HG03558 (cell line): ENCODE results near the gene TOP1.
A peak's percentile ranks its signal among the peaks of the same experiment; 100 is the strongest.

Source experiments
- ATAC-seq: cut with Tn5 transposase; IDR thresholded peaks from one replicate; pipeline ENCODE4 v1.9.1; 2021; ENCODE audit warnings: moderate number of reproducible peaks; ENCODE audit not compliant: unreplicated experiment; ENCODE audit errors: extremely low read depth

The TOP1 gene

DNA sequence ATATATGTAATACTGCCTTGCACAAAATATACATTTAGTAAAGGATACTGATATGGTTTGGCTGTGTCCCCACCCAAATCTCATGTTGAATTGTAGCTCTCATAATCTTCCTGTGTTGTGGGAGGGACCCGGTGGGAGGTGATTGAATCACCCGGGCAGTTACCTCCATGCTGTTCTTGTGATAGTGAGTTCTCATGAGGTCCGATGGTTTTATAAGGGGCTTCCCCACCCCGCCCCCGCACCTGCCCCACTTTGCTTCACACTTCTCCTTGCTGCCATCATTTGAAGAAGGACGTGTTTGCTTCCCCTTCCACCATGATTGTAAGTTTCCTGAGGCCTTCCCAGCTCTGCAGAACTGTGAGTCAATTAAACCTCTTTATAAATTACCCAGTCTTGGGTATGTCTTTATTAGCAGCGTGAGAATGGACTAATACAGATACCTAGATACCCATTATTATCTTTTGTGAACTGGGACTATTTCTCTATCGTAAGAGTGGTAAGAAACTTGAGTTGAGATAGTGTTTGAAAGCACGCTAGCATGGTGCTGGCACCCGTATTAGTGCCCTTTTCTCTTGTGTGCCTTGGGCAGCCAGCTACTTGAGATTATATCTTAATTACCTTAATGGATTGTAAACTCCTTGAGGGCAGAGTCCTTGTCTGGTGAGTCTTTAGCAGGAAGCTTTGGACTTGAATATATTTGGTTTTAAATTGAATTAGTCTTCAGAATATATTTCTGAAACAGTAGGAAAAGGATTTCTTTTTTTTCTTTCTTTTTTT lies 25.6 kb downstream of the TOP1 start:
- ATAC-seq: no peak

GRCh38 chr20:41054847-41055230 lies 26.2 kb downstream of the TOP1 start:
- ATAC-seq: no peak

- no peak for ATAC-seq
Observed at GRCh38 chr20:41055679-41056078, 27.1 kb downstream of the TOP1 start.

DNA sequence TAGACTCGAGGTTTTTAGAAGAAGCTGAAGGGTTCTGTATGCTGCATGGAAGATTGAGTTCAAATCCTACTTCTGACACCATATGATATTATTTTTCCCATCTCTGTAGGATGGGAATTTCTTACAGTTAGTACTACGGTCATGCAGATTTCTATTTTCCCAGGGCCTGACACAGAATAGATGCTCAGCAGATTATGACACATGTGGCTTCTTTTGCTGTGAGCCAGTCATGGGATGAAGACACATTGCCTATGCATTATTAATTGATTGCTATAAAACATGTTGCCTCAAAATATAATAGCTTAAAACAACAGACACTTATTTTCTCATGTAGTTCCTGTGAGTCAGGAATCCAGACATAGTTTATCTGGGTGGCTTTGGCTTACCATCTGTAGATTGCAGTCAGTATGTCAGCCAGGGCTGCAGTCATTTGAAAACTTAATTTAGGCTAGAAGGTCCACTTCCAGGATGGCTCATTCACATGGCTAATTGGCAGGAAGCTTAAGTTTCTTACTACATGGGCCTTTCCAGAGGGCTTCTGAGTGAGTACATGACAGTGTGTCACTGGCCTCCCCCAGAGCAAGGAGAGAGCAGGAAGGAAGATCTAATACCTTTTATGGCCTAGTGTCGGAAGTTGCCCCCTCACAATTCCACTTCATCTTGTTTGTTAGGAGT lies 29.5 kb downstream of the TOP1 start:
- no peak for ATAC-seq

GRCh38 chr20:41058674-41059635 lies 30.3 kb downstream of the TOP1 start:
- ATAC-seq: no peak

GRCh38 chr20:41061155-41061554 lies 32.5 kb downstream of the TOP1 start:
- no peak for ATAC-seq

- ATAC-seq: no peak
Observed at GRCh38 chr20:41063442-41063841, 34.8 kb downstream of the TOP1 start.

- ATAC-seq: peak; percentile 48
Observed at GRCh38 chr20:41064377-41064776, 35.8 kb downstream of the TOP1 start.

DNA sequence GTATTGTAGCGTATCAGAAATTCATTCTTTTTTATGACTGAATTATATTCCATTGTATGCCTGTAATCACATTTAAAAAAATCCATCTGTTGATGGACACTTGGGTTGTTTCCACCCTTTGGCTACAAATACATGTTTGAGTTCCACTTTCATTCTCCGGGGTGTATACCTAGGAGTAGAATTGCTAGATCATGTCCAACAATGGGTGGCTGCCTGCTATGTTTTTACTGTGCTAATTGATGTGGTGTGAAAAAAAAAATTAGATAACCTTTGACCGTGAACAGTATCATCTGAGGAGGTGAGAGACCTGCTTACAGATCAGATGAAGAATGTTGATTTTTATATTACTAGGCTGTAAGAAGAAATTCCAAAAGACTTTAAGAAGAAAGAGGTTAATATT lies 37.1 kb downstream of the TOP1 start:
- ATAC-seq: no peak

DNA sequence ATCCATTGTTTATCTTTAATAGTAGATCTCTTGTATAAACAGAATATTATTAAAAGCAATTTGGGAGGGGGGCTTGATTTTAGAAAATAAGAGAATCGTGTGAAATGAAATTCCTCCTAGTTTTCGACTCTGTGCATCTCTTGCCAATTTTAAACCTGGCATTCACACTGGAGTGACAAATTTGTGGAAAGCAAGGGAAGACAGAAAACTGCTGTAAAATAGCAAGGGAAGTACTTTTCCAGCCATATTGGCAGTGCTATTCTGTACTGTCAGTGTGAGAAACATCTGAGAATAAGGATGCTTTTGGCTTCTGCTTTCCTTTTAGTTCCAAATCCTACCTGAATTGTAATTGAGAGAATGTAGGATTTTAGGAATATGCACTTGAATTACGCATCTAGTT lies 40.2 kb downstream of the TOP1 start:
- ATAC-seq: no peak

DNA sequence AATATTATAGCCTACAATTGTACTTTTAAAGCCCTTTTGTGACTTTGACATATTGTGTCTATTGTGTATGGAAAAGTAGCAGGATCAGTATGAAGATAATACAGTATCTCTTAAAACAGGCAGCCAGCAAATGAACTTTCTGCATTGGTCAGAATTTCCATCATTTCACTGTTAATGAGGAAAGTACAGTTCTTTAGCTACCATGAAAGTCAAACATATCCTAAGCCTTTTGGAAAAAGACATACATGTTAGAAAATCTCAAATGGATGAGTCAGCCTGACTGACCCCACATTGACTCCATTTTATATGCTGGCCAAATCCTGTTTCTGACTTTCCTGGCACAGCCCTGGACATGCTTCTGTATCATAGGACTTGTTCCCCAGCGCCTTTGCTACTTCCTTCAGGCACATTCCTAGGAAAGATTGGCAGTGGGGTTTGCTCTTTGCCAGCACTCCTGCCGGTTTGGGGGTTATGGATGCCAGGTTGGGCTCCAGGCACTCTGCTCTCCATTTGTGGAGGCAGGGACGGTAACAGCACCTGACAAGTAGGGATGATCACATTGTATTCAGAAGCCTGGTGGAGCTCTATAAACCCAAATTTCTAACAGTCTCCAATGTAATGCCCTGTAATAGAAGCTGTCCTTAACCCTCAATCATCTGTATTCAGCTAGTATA lies 43.7 kb downstream of the TOP1 start:
- ATAC-seq: no peak

GRCh38 chr20:41072915-41073314 lies 44.3 kb downstream of the TOP1 start:
- ATAC-seq: no peak

GRCh38 chr20:41074441-41074840 lies 45.8 kb downstream of the TOP1 start:
- no peak for ATAC-seq

GRCh38 chr20:41076776-41077175 lies 48.2 kb downstream of the TOP1 start:
- no peak for ATAC-seq

- ATAC-seq: no peak
Observed at GRCh38 chr20:41078329-41078728, 49.7 kb downstream of the TOP1 start.

DNA sequence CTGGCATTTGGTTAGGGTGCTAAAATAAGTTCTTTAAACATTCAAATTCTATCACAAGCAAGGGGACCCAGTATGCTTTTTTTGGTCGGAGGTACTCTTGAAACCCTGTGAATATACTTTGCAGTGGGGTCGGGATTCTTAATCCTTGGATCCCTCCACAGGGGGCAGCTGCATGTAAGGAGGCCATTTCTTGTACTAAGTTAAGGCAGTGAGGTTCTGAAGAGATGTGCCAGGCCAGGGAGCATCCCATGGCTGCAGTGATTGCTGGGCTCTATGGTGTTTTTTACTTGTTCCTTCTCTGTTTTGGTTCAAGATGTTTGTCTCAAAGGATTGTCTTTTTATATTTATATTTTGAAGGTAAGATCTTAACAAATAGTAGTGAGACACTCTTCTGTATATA lies 50.4 kb downstream of the TOP1 start:
- ATAC-seq: no peak

GRCh38 chr20:41080866-41081265 lies 52.2 kb downstream of the TOP1 start:
- ATAC-seq: no peak

- ATAC-seq: no peak
Observed at GRCh38 chr20:41081276-41081814, 52.7 kb downstream of the TOP1 start.

GRCh38 chr20:41082306-41082705 lies 53.7 kb downstream of the TOP1 start:
- no peak for ATAC-seq

DNA sequence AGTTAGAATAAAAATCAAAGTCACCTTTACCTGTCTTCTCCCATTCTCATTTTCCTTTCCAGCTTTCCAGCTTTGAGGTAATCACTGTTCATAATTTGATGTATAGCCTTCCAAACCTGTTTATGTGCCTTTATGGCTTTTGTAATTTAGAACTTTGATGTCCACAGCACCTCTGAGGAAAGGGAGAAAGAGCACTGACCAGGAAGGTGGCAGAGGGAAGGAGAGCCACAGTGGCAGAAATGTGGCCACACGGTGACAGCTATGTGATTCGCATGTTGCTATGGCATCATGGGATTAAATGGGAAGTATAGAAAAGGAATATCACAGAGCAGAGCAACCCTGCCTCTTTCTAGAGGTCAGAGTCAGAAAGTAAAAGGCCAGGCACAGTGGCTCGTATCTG lies 57.0 kb downstream of the TOP1 start:
- ATAC-seq: no peak
